Breast epithelium (tissue), 4 donors: Measurements from ENCODE around the gene PPID. TPM values are rescaled to one million over a fixed set of nuclear protein-coding genes. Genes with fewer than 3 reads are reported as not detected.
"Not testable (repeated sequence)": the region's sequence is repeated elsewhere in the genome, so short reads cannot be mapped to it uniquely, and the experiment has no call there.

ENCODE experiments used
- DNase-seq, 2 donors: peaks; one replicate each; pipeline ENCODE4 v3.0.0-alpha.2; 2019; ENCODE audit warnings: low spot score in 2 of 2
- H3K27ac ChIP-seq, 2 donors: fragments of 200-600 bp; sonication (generic) in 1 of 2; one replicate each; pipeline ENCODE4 v1.5.1; 2016 to 2019; ENCODE audit warnings: mild to moderate bottlenecking in 1 of 2
- H3K27me3 ChIP-seq, 2 donors: fragments of 200-600 bp; sonication (generic) in 1 of 2; one replicate each; pipeline versions ENCODE4 v1.5.1 to v1.6.0; 2017 to 2019; ENCODE audit warnings: control low read depth in 1 of 2, mild to moderate bottlenecking in 1 of 2
- H3K36me3 ChIP-seq: fragments of 200-600 bp; one replicate; pipeline ENCODE4 v1.5.1; 2019
- H3K4me1 ChIP-seq, 2 donors: fragments of 200-600 bp; sonication (generic); one replicate each; pipeline ENCODE4 v1.5.1; 2016 to 2019; ENCODE audit warnings: control low read depth in 1 of 2
- H3K4me3 ChIP-seq, 3 donors: fragments of 200-600 bp; sonication (generic); 1 replicate in 2 of 3; 2 replicates in 1 of 3; pipeline ENCODE4 v1.5.1; 2016 to 2019; ENCODE audit warnings: mild to moderate bottlenecking in 3 of 3, moderate library complexity in 2 of 3
- H3K9me3 ChIP-seq, 2 donors: fragments of 200-600 bp; sonication (generic) in 1 of 2; one replicate each; pipeline ENCODE4 v1.5.1; 2016 to 2019; ENCODE audit warnings: control low read depth in 1 of 2
- POLR2A ChIP-seq: fragments of 450-650 bp; IDR thresholded peaks from one replicate; pipeline ENCODE4 v1.6.1; 2016; ENCODE audit warnings: antibody characterized with exemption, mild to moderate bottlenecking, moderate library complexity
- POLR2AphosphoS5 ChIP-seq, 3 donors: sonication (generic); formaldehyde crosslinking; IDR thresholded peaks; one replicate each; pipeline ENCODE4 v1.6.1; 2017; ENCODE audit warnings: antibody characterized with exemption in 3 of 3
- intact Hi-C: fragments of 100-400 bp; cut with DNase I; formaldehyde crosslinking; loops from one replicate; pipeline ENCODE4 v1.15.1; 2023; ENCODE audit warnings: low total_unique reads
- total RNA-seq, 3 donors: library from RNA; depleted of rRNA; stranded (reverse); fragments of >200 nt; gene quantifications; one replicate each; pipeline ENCODE4 v1.1.0, GENCODE V29; 2016
- TF ChIP-seq, protein P1 (sequence below), 3 donors: fragments of 450-650 bp; IDR thresholded peaks; one replicate each; pipeline ENCODE4 v1.5.1; 2016 to 2017; ENCODE audit warnings: antibody characterized with exemption in 3 of 3, mild to moderate bottlenecking in 3 of 3, moderate library complexity in 3 of 3

PPID gene
- total RNA-seq, 3 donors from 2014 or later, result 17.6 to 29.9 (median 20.0) TPM

DNA sequence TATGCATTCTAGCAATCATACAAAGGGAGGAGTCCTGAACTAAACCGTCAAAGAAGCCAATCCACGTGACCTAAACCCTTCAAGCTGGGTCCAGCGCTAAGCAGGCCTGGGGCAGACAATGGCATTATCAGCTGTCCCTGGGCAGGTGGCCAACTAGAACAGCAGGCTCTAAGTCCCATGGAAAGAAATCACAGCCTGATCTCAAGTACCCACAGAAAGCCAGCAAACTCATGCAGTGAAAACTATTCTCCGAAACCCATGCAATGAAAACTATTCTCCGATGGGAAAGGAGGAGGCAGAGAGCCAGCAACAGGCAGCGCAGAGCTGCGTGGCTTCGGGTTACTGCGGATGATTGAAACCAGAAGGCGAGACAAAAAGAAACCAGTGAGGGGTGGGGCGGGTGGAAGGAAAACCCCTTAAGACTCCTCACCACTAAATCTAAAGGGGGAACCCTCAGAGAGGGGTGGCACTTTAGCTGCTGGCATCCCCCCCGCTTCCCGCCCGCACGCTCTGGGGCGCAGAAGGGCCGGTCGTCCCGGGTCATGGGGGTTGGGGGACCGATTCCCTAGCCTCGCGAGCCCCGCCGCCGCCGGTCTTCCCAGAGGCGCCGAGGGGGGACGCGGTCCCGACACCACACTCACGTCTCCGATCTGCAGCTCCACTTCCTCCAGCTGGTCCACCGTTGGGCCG lies 52.1 kb downstream of the PPID start:
- TF ChIP-seq POLR2A (no peak), POLR2AphosphoS5 (IDR thresholded peaks at IDR 0.05) (no peak)
- TF ChIP-seq, protein P1, sequence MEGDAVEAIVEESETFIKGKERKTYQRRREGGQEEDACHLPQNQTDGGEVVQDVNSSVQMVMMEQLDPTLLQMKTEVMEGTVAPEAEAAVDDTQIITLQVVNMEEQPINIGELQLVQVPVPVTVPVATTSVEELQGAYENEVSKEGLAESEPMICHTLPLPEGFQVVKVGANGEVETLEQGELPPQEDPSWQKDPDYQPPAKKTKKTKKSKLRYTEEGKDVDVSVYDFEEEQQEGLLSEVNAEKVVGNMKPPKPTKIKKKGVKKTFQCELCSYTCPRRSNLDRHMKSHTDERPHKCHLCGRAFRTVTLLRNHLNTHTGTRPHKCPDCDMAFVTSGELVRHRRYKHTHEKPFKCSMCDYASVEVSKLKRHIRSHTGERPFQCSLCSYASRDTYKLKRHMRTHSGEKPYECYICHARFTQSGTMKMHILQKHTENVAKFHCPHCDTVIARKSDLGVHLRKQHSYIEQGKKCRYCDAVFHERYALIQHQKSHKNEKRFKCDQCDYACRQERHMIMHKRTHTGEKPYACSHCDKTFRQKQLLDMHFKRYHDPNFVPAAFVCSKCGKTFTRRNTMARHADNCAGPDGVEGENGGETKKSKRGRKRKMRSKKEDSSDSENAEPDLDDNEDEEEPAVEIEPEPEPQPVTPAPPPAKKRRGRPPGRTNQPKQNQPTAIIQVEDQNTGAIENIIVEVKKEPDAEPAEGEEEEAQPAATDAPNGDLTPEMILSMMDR (IDR thresholded peaks at IDR 0.05), result no peak
- peak overlapping the region; percentile 73 to 97 (median 87) for H3K4me3 ChIP-seq
- H3K36me3 ChIP-seq, result no peaks in the 10 kb centered on the region
- peaks cover 3 to 4% of the 10 kb centered on the region in 2 donors for H3K4me1 ChIP-seq
- H3K9me3 ChIP-seq, result no peaks in the 10 kb centered on the region
- H3K27ac ChIP-seq, result peak overlapping the region; percentile 98 to 100
- intact Hi-C loops, result no loop called here
- peak in 1 of 2 donors; percentile 53 for DNase-seq
- H3K27me3 ChIP-seq, result no peaks in the 10 kb centered on the region

DNA sequence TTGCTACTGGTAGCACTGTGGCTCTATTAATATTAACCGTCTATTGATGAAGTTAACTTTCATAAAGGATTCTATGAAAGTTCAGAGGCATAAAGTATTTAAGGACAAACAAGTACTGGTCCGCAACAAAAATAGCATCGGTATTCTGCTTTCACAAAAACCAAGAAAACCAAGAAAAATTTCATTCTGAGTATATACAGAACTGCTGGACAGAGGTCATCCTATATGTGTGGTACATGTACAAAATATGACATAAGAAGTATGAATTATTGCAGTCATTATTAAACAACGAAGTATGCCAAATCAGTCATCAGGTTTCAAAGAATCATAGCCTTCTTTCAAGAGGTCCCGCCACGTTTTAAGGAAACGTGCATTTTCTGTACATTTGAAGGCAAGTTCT lies 53.9 kb downstream of the PPID start:
- no peak for TF ChIP-seq POLR2A
- TF ChIP-seq, protein P1 (IDR thresholded peaks at IDR 0.05), result no peak
- H3K36me3 ChIP-seq, result no peaks in the 10 kb centered on the region
- no peaks in the 10 kb centered on the region for H3K27me3 ChIP-seq
- no peak overlapping the region for H3K27ac ChIP-seq
- H3K4me3 ChIP-seq, result no peak overlapping the region
- no peak for DNase-seq
- H3K9me3 ChIP-seq, result no peaks in the 10 kb centered on the region
- peaks cover 3 to 4% of the 10 kb centered on the region in 2 donors for H3K4me1 ChIP-seq
- intact Hi-C loops, result no loop called here

DNA sequence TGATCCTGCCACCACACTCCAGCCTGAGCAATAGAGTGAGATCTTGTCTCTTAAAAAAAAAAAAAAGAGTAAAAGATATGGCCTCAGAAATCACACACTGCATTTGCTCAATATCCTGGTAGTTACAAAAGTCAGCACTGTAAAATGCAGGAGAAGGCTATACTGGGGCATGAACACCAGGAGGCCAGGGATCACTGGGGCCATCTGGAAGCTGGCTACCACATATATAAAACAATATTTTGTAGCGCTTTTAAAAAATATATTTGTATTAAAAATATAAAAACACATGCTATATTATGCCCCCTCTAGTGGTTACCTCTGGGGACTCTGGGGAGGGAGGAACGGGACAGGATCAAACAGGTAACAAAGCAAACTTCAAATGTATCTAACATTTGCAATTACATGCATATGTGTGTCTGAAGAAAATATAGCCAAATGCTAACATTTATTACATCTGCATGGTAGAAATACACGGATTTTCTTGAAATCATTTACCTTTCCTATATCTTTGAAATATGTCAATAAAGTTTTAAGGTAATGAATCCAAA lies 55.5 kb downstream of the PPID start:
- peaks cover 3 to 4% of the 10 kb centered on the region in 2 donors for H3K4me1 ChIP-seq
- no peak overlapping the region for H3K27ac ChIP-seq
- intact Hi-C loops, result no loop called here
- no peak overlapping the region for H3K4me3 ChIP-seq
- no peaks in the 10 kb centered on the region for H3K36me3 ChIP-seq
- no peaks in the 10 kb centered on the region for H3K9me3 ChIP-seq
- H3K27me3 ChIP-seq, result no peaks in the 10 kb centered on the region
- TF ChIP-seq, protein P1 (IDR thresholded peaks at IDR 0.05), result peak in 2 of 3 donors; percentile 14 to 16
- TF ChIP-seq POLR2A, result no peak
- no peak for DNase-seq

DNA sequence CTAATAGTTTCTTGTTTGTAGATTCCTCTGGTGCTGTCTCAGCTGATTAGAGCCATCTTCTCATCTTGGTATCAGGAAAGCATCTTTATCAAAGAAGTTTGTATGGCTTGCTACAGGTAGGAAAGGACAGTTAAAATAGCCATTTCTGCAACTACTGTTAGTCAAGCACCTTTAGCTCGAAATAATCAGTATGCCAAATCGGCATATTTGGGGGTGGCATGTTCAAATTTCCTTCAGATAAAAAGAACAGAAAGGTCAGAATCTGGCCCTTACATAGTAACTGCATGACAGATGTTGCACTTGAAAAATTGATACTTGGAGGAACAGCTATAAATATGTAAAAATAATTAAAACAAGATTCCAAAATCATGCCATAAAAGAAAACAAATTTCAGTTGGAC lies 56.3 kb downstream of the PPID start:
- Histone ChIP-seq H3K9me3 (no peaks in the 10 kb centered on the region), H3K4me1 (peaks cover 3 to 4% of the 10 kb centered on the region in 2 donors), H3K27me3 (no peaks in the 10 kb centered on the region), H3K4me3 (no peak overlapping the region), H3K27ac (no peak overlapping the region), H3K36me3 (no peaks in the 10 kb centered on the region)
- TF ChIP-seq POLR2A (no peak), POLR2AphosphoS5 (IDR thresholded peaks at IDR 0.05) (no peak)
- TF ChIP-seq, protein P1 (IDR thresholded peaks at IDR 0.05), result no peak
- no peak for DNase-seq
- intact Hi-C loops, result no loop called here

DNA sequence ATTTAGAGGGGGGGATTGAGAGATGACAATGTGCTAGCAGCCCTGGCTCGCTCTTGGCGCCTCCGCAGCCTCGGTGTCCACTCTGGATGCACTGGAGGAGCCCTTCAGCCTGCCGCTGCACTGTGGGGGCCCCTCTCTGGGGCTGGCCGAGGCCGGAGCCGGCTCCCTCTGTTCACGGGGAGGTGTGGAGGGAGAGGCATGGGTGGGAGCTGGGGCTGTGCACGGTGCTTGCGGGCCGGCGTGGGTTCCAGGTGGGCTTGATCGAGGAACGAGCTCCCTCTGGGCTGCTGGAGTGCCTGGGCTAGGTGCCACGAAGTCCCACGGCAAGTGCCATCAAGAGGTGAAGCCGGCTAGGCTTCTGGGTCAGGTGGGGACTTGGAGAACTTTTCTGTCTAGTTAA lies 58.4 kb downstream of the PPID start:
- Histone ChIP-seq H3K27ac (no peak overlapping the region), H3K9me3 (no peaks in the 10 kb centered on the region), H3K36me3 (no peaks in the 10 kb centered on the region), H3K4me1 (no peaks in the 10 kb centered on the region), H3K4me3 (no peak overlapping the region), H3K27me3 (no peaks in the 10 kb centered on the region)
- no peak for DNase-seq
- intact Hi-C loops, result no loop called here
- TF ChIP-seq POLR2AphosphoS5 (IDR thresholded peaks at IDR 0.05) (no peak), POLR2A (no peak)
- TF ChIP-seq, protein P1 (IDR thresholded peaks at IDR 0.05), result no peak

DNA sequence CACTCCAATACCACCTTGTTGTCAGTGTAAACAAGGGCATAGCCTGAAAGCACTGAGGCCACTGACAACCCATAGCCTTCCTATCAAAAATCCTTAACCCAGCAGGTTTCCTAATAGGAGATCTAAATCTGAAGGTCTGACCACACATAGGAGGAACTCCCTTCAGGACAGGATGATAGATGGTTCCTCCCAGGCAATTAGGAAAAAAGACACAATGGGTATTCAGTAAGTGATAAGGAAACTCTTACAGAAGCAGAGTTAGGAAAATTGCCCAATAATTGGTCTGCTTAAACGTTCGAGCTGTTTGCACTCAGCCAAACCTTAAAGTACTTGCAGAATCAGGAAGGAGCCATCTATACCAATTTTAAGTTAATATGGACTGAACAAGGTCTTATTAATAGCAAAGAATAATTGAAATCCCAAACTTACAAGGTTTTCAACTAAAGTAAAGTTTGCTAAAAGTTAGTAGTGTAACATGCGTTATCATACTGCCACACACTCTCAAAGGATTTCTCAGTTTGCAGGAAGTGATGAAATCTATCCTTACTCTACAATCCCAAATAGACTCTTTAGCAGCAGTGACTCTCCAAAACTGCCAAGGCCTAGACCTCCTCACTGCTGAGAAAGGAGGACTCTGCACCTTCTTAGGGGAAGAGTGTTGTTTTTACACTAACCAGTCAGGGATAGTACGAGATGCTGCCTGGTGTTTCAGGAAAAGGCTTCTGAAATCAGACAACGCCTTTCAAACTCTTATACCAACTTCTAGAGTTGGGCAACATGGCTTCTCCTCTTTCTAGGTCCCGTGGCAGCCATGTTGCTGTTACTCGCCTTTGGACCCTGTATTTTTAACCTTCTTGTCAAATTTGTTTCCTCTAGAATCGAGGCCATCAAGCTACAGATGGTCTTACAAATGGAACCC lies 59.2 kb downstream of the PPID start:
- H3K9me3 ChIP-seq, H3K36me3 ChIP-seq, H3K4me3 ChIP-seq, H3K27ac ChIP-seq, DNase-seq, intact Hi-C loops, H3K4me1 ChIP-seq, H3K27me3 ChIP-seq: not testable (repeated sequence)

DNA sequence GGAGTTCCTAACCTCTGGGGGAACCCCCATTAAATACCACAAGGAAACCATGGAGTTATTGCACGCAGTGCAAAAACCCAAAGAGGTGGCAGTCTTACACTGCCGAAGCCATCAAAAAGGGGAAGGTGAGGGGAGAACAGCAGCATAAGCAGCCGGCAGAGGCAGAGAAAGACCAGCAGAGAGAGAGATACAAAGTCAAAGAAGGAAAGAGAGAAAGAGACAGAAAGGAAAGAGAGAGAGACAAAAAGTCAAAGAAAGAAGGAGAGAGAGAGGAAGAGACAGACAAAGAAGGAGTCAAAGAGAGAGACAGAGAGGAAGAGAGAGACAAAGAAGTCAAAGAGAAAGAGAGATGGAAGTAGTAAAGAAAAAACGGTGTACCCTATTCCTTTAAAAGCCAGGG lies 59.9 kb downstream of the PPID start:
- H3K27ac ChIP-seq, H3K4me1 ChIP-seq, H3K36me3 ChIP-seq, H3K9me3 ChIP-seq, intact Hi-C loops, H3K4me3 ChIP-seq, DNase-seq, H3K27me3 ChIP-seq: not testable (repeated sequence)
